ENCODE data around the gene EFCAB14.
"Not testable (repeated sequence)": the region's sequence is repeated elsewhere in the genome, so short reads cannot be mapped to it uniquely, and the experiment has no call there.

EFCAB14 gene

GRCh38 chr1:46705408-46705807 is 13.5 kb downstream of the EFCAB14 start:
- DNase-seq (ENCODE audit: insufficient read length, low spot score) (no peak), FAIRE-seq (no peak)
- no peak for TF ChIP-seq CTCF (IDR thresholded peaks at IDR 0.05; ENCODE audit: insufficient read depth, missing control alignments)

GRCh38 chr1:46703927-46704641 is 14.8 kb downstream of the EFCAB14 start:
- no peak for DNase-seq (ENCODE audit: insufficient read length, low spot score)
- no peak for FAIRE-seq
- TF ChIP-seq CTCF (IDR thresholded peaks at IDR 0.05; ENCODE audit: insufficient read depth, missing control alignments): no peak

DNA sequence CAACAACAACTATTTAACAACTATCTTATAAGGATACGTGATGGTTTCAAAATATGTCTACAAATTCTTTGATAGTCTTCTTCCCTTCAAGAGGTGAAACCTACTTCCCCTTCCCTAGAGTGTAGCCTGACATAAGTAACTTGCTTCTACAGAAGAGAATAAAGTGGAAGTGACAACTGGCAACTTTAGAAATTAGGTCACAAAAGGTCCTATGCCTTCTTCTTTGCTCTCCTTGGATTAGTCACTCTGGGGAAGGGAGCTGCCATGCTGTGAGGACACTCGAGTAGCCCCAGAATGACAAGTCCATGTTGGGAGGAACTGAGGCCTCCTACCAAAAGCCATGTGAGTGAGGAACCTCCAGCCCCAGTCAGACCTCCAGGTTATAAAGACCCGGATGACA is 19.2 kb downstream of the EFCAB14 start:
- no peak for FAIRE-seq
- no peak for TF ChIP-seq CTCF (IDR thresholded peaks at IDR 0.05; ENCODE audit: insufficient read depth, missing control alignments)
- DNase-seq (ENCODE audit: insufficient read length, low spot score): no peak

GRCh38 chr1:46697053-46697452 is 21.9 kb downstream of the EFCAB14 start:
- DNase-seq (ENCODE audit: insufficient read length, low spot score) (no peak), FAIRE-seq (no peak)
- no peak for TF ChIP-seq CTCF (IDR thresholded peaks at IDR 0.05; ENCODE audit: insufficient read depth, missing control alignments)

- not testable (repeated sequence) for FAIRE-seq; DNase-seq (ENCODE audit: insufficient read length, low spot score)
Observed at GRCh38 chr1:46694676-46695075, 24.2 kb downstream of the EFCAB14 start.

DNA sequence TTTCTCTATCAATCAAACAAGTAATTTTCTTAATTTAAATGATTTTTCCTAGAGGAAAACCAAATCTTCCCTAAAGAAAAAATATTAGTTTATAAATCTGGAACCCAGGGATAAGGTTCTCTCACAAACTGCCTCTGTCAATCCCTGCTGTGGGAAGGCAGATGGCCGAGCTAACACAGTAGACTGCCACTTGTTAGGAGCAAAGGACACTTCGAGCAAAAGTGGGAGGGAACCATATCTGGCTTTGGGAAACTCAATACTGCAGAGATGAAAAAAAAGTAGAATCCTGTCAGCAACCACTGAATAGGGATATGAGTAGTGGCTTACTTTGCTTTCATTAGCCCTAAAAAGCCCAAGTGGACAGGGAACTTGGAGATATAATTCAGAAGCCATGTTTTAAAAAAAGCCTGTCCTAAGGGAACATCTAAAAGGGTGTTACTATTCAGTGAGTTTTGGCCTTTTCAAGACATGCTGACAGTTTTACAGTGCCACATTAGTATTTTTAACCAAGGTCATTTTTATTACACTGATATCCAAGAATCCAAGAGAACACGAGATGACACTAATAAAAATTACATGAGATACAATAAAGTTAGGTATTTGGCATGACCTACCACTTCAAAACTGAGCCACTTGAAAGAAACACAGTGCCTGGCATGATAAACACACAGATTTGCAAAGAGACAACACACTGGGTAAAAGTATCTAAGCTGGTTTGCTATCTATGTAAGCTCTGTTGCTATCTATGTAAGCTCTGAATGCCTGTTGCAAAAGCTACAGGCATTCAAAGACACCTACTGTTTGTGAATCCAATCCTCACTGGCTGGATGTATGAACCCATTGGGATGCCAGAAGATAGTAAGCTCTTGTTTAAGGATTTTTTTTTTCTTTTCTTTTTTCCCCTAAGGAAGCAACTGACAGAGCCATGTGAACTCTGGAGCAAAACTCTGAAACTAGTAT is 25.8 kb downstream of the EFCAB14 start:
- TF ChIP-seq CTCF (IDR thresholded peaks at IDR 0.05; ENCODE audit: insufficient read depth, missing control alignments): no peak
- DNase-seq (ENCODE audit: insufficient read length, low spot score) (no peak), FAIRE-seq (no peak)

DNA sequence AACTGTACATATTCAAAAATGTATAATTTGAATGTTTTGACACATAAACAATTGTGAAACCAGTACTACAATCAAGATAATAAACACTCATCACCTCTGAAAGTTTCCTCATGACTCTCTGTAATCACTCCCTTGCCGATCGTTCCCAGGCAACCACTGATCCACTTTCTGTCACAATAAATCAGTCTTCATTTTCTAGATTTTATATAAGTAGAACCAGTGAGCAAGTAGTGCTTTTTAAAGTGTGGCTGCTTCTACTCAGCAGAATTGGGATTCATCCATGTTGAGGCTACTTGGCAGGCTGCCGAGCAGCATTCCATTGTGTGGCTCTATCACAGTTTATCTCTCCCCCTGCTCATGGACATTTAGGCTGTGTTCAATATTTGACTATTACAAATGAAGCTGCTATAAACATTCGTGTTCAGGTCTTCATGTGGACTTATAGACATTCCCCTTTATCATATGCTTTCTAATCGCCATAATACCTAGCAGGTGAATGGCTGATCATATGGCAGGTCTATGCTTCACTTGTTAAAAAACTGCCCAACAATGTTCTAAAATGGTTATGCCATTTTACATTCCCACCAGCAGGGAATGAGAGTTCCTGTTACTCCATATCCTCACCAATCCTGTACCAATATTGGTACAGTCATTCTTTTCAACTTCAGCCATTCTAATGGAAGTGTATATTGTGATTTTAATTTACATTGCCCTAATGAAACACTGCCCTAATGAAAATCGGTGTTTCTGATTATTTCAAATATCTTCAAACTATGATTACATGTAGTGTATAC is 26.7 kb downstream of the EFCAB14 start:
- no peak for TF ChIP-seq CTCF (IDR thresholded peaks at IDR 0.05; ENCODE audit: insufficient read depth, missing control alignments)
- FAIRE-seq: no peak
- DNase-seq (ENCODE audit: insufficient read length, low spot score): no peak

Measured in D721Med (cell line).